HCT116 (cell line): ENCODE results near the gene SPHKAP. TPM values are rescaled to one million over a fixed set of nuclear protein-coding genes. Genes with fewer than 3 reads are reported as not detected.

Experiments used
- ATAC-seq: fragments of 200-7000 bp; cut with Tn5 transposase; 2 replicates; pipeline ENCODE4 v1.9.1; 2020; ENCODE audit warnings: mild to moderate bottlenecking, moderate library complexity
- BruUV-seq: library from RNA; stranded (reverse); fragments of 400-500 nt; replicated peaks from 2 replicates; lab custom pipeline; 2021; lab: Mats Ljungman, UMichigan
- CTCF ChIA-PET: fragments of 300-600 bp; sonication (Branson Sonifier 250); formaldehyde crosslinking; loops from one replicate; lab custom pipeline; 2021; ENCODE audit warnings: antibody characterized with exemption; lab: Charles Lee
- POLR2A ChIA-PET: fragments of 300-600, 350-600 bp; sonication (Branson Sonifier 250); formaldehyde crosslinking; loops from one replicate; lab custom pipeline; 2021; ENCODE audit warnings: antibody characterized with exemption; lab: Charles Lee
- RAD21 ChIA-PET, 2 experiments: fragments of 300-600 bp; sonication (Branson Sonifier 250); formaldehyde crosslinking; loops; one replicate each; lab custom pipeline; 2023; ENCODE audit warnings: low total read pairs in 2 of 2; ENCODE audit not compliant: uncharacterized antibody in 2 of 2, unreplicated experiment in 2 of 2, low non-redundant PET in 1 of 2; lab: Charles Lee
- DNase-seq: peaks from one replicate; pipeline ENCODE4 v3.0.0-alpha.2; 2010; ENCODE audit warnings: low read depth, low spot score
- H2AFZ ChIP-seq: fragments of 200-600 bp; shearing (Covaris generic), sonication (generic); 2 replicates; pipeline ENCODE4 v1.6.1; 2017; ENCODE audit warnings: low read depth, mixed run types, mixed read lengths, antibody characterized with exemption, low read length; ENCODE audit not compliant: poor library complexity, severe bottlenecking
- H3K27ac ChIP-seq: 2 replicates; pipeline ENCODE4 v1.5.1; 2012; ENCODE audit warnings: low read depth, low read length
- H3K27me3 ChIP-seq: fragments of 200-600 bp; sonication (generic); 2 replicates; pipeline ENCODE4 v1.6.1; 2016; ENCODE audit warnings: mixed run types, low read length, mixed read lengths; ENCODE audit not compliant: insufficient read depth
- H3K36me3 ChIP-seq, 2 experiments: fragments of 200-500 bp in 1 of 2; fragments of 200-600 bp in 1 of 2; sonication (Bioruptor generic) in 1 of 2; sonication (generic) in 1 of 2; 2 replicates each; pipeline versions ENCODE4 v1.5.1 to v1.6.1; 2014 to 2016; ENCODE audit warnings: low read length in 2 of 2, inconsistent platforms in 1 of 2, mixed read lengths in 1 of 2, mixed run types in 1 of 2; ENCODE audit not compliant: insufficient read depth in 2 of 2, control insufficient read depth in 1 of 2
- H3K4me1 ChIP-seq, 2 experiments: fragments of 200-600 bp in 1 of 2; sonication (generic) in 1 of 2; 2 replicates each; pipeline versions ENCODE4 v1.5.1 to v1.6.1; 2012 to 2017; ENCODE audit warnings: low read length in 2 of 2, inconsistent platforms in 1 of 2, mild to moderate bottlenecking in 1 of 2, mixed read lengths in 1 of 2, mixed run types in 1 of 2, moderate library complexity in 1 of 2; ENCODE audit not compliant: insufficient read depth in 2 of 2, control insufficient read depth in 1 of 2
- H3K4me2 ChIP-seq: fragments of 200-600 bp; sonication (generic); 2 replicates; pipeline ENCODE4 v1.6.1; 2017; ENCODE audit warnings: mixed run types, low read length, mixed read lengths
- H3K4me3 ChIP-seq, 2 experiments: fragments of 200-600 bp in 1 of 2; sonication (generic) in 1 of 2; replicated peaks in 1 of 2; 2 replicates each; pipeline ENCODE4 v1.5.1; 2011 to 2016; ENCODE audit warnings: low read length in 2 of 2, control low read depth in 1 of 2, low read depth in 1 of 2, mild to moderate bottlenecking in 1 of 2, mixed read lengths in 1 of 2, mixed run types in 1 of 2
- H3K79me2 ChIP-seq: fragments of 200-600 bp; sonication (generic); 2 replicates; pipeline ENCODE4 v1.6.1; 2017; ENCODE audit warnings: mild to moderate bottlenecking, mixed run types, low read length, moderate library complexity, mixed read lengths; ENCODE audit not compliant: insufficient read depth
- H3K9ac ChIP-seq: fragments of 200-600 bp; sonication (generic); 2 replicates; pipeline ENCODE4 v1.6.1; 2016; ENCODE audit warnings: low read length, mixed read lengths
- H3K9me2 ChIP-seq: fragments of 200-600 bp; sonication (generic), shearing (Covaris generic); 2 replicates; pipeline ENCODE4 v1.6.1; 2017; ENCODE audit warnings: mixed run types, mild to moderate bottlenecking, moderate library complexity; ENCODE audit not compliant: insufficient read depth
- H3K9me3 ChIP-seq, 2 experiments: fragments of 200-500 bp in 1 of 2; fragments of 200-600 bp in 1 of 2; sonication (Bioruptor generic) in 1 of 2; sonication (generic) in 1 of 2; 2 replicates each; pipeline ENCODE4 v1.6.1; 2014 to 2017; ENCODE audit warnings: low read length in 2 of 2, mixed read lengths in 2 of 2, inconsistent platforms in 1 of 2, low read depth in 1 of 2, mild to moderate bottlenecking in 1 of 2, mixed run types in 1 of 2, moderate library complexity in 1 of 2; ENCODE audit not compliant: control insufficient read depth in 1 of 2, insufficient read depth in 1 of 2
- H4K20me1 ChIP-seq: fragments of 200-600 bp; sonication (generic), shearing (Covaris generic); 2 replicates; pipeline ENCODE4 v1.6.1; 2017; ENCODE audit warnings: mixed run types, mild to moderate bottlenecking, moderate library complexity; ENCODE audit not compliant: insufficient read depth
- CBX3 ChIP-seq: IDR thresholded peaks from 2 replicates; pipeline ENCODE4 v1.6.1; 2012; ENCODE audit warnings: low read depth
- CEBPB ChIP-seq: IDR thresholded peaks from 2 replicates; pipeline ENCODE4 v1.6.1; 2012; ENCODE audit warnings: low read depth
- CTCF ChIP-seq, 3 experiments: fragments of 200-600 bp in 1 of 3; sonication (generic) in 1 of 3; IDR thresholded peaks in 2 of 3; conservative IDR thresholded peaks in 1 of 3; 2 replicates each; pipeline ENCODE4 v1.5.1; 2012 to 2017; ENCODE audit warnings: low read depth in 2 of 3, low read length in 2 of 3, antibody characterized with exemption in 1 of 3, borderline replicate concordance in 1 of 3, control low read depth in 1 of 3, mild to moderate bottlenecking in 1 of 3, mixed read lengths in 1 of 3, mixed run types in 1 of 3, moderate library complexity in 1 of 3; ENCODE audit not compliant: insufficient read depth in 1 of 3
- EGR1 ChIP-seq: IDR thresholded peaks from 2 replicates; pipeline ENCODE4 v1.6.1; 2012; ENCODE audit warnings: low read depth
- ELF1 ChIP-seq: IDR thresholded peaks from 2 replicates; pipeline ENCODE4 v1.6.1; 2012; ENCODE audit warnings: low read depth, borderline replicate concordance
- EZH2 ChIP-seq: fragments of 200-600 bp; sonication (generic); IDR thresholded peaks from 2 replicates; pipeline ENCODE4 v1.6.1; 2017; ENCODE audit warnings: antibody characterized with exemption, mixed run types
- FOSL1 ChIP-seq: IDR thresholded peaks from 2 replicates; pipeline ENCODE4 v1.6.1; 2012; ENCODE audit warnings: low read depth
- RAD21 ChIP-seq: IDR thresholded peaks from 2 replicates; pipeline ENCODE4 v1.6.1; 2012; ENCODE audit warnings: low read depth, mild to moderate bottlenecking
- REST ChIP-seq: IDR thresholded peaks from 2 replicates; pipeline ENCODE4 v1.6.1; 2012; ENCODE audit warnings: low read depth
- SIN3A ChIP-seq: IDR thresholded peaks from 2 replicates; pipeline ENCODE4 v1.6.1; 2012; ENCODE audit warnings: low read depth
- SRF ChIP-seq: IDR thresholded peaks from 2 replicates; pipeline ENCODE4 v1.6.1; 2012; ENCODE audit warnings: low read depth
- TCF7L2 ChIP-seq: IDR thresholded peaks from 2 replicates; pipeline ENCODE4 v1.7.0; 2011; ENCODE audit warnings: borderline replicate concordance, inconsistent platforms; ENCODE audit not compliant: insufficient read depth, insufficient read length; ENCODE audit errors: extremely low read depth
- YY1 ChIP-seq: IDR thresholded peaks from 2 replicates; pipeline ENCODE4 v1.6.1; 2011; ENCODE audit warnings: low read length, low read depth, moderate library complexity, mild to moderate bottlenecking; ENCODE audit not compliant: insufficient replicate concordance; ENCODE audit errors: extremely low read depth
- ZFX ChIP-seq: fragments of 450-650 bp; IDR thresholded peaks from 2 replicates; pipeline ENCODE4 v1.6.1; 2017
- ZNF274 ChIP-seq: fragments of 200-500 bp; sonication (Bioruptor generic); IDR thresholded peaks from 2 replicates; pipeline ENCODE4 v1.6.1; 2014; ENCODE audit warnings: mild to moderate bottlenecking, low read depth, low read length, inconsistent platforms
- intact Hi-C: fragments of 100-400 bp; cut with micrococcal nuclease; formaldehyde crosslinking; loops from 2 replicates; pipeline ENCODE4 v1.10.0; 2022
- total RNA-seq: library from RNA; stranded (reverse); gene quantifications from one replicate; pipeline ENCODE4 v1.2.1, GENCODE V29; 2021; ENCODE audit not compliant: unreplicated experiment
- TF ChIP-seq, protein P1 (sequence below): IDR thresholded peaks from 2 replicates; pipeline ENCODE4 v1.6.1; 2011; ENCODE audit warnings: mild to moderate bottlenecking, low read length, moderate library complexity; ENCODE audit not compliant: insufficient replicate concordance; ENCODE audit errors: extremely low read depth

SPHKAP gene
- total RNA-seq, 1 experiment from 2014 or later = not detected

GRCh38 chr2:228016402-228016801 lies 165.1 kb downstream of the SPHKAP start:
- Histone ChIP-seq H3K79me2 (no peaks in the 10 kb centered on the region), H3K4me3 (no peak overlapping the region), H3K9me2 (no peaks in the 10 kb centered on the region), H3K27ac (no peak overlapping the region), H3K4me2 (no peak overlapping the region), H4K20me1 (no peaks in the 10 kb centered on the region), H2AFZ (no peak overlapping the region), H3K4me1 (no peaks in the 10 kb centered on the region), H3K9me3 (no peaks in the 10 kb centered on the region), H3K27me3 (no peaks in the 10 kb centered on the region), H3K36me3 (no peaks in the 10 kb centered on the region), H3K9ac (no peak overlapping the region)
- ChIA-PET RAD21 (no interaction called here), POLR2A (no interaction called here), CTCF (no interaction called here)
- DNase-seq = no peak
- intact Hi-C loops = no loop called here
- no peak for ATAC-seq
- TF ChIP-seq SRF = no peak
- TF ChIP-seq RAD21 = no peak
- TF ChIP-seq, protein P1, sequence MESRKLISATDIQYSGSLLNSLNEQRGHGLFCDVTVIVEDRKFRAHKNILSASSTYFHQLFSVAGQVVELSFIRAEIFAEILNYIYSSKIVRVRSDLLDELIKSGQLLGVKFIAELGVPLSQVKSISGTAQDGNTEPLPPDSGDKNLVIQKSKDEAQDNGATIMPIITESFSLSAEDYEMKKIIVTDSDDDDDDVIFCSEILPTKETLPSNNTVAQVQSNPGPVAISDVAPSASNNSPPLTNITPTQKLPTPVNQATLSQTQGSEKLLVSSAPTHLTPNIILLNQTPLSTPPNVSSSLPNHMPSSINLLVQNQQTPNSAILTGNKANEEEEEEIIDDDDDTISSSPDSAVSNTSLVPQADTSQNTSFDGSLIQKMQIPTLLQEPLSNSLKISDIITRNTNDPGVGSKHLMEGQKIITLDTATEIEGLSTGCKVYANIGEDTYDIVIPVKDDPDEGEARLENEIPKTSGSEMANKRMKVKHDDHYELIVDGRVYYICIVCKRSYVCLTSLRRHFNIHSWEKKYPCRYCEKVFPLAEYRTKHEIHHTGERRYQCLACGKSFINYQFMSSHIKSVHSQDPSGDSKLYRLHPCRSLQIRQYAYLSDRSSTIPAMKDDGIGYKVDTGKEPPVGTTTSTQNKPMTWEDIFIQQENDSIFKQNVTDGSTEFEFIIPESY = no peak
- TF ChIP-seq ZFX = no peak
- no peak for TF ChIP-seq REST
- no peak for TF ChIP-seq TCF7L2
- TF ChIP-seq CBX3 = no peak
- TF ChIP-seq SIN3A = no peak
- TF ChIP-seq CEBPB = no peak
- TF ChIP-seq EGR1 = no peak
- no peak for TF ChIP-seq FOSL1
- no peak for TF ChIP-seq CTCF (IDR thresholded peaks at IDR 0.05 in 2 of 3, conservative IDR thresholded peaks at IDR 0.05 in 1 of 3; ENCODE audit: borderline replicate concordance in 1 of 3, insufficient read depth in 1 of 3, low read depth in 2 of 3, low read length in 2 of 3)
- TF ChIP-seq EZH2 = no peak
- no peak for TF ChIP-seq ZNF274
- no peak for TF ChIP-seq ELF1
- no peak for TF ChIP-seq YY1
- TF ChIP-seq, all 23 proteins: peak for 0
- BruUV-seq = no TSS peak
